NT2/D1 (cell line): Measurements from ENCODE around the gene ADAR.

Experiments
- SUZ12 ChIP-seq: IDR thresholded peaks from 2 replicates; pipeline ENCODE4 v1.6.1; 2011; ENCODE audit not compliant: insufficient read length, insufficient read depth; ENCODE audit errors: extremely low read depth
- YY1 ChIP-seq: IDR thresholded peaks from 2 replicates; pipeline ENCODE4 v1.6.1; 2011; ENCODE audit not compliant: insufficient read length, insufficient read depth
- ZNF274 ChIP-seq: IDR thresholded peaks from 2 replicates; pipeline ENCODE4 v1.6.1; 2011; ENCODE audit warnings: mild to moderate bottlenecking, low read depth, low read length

DNA sequence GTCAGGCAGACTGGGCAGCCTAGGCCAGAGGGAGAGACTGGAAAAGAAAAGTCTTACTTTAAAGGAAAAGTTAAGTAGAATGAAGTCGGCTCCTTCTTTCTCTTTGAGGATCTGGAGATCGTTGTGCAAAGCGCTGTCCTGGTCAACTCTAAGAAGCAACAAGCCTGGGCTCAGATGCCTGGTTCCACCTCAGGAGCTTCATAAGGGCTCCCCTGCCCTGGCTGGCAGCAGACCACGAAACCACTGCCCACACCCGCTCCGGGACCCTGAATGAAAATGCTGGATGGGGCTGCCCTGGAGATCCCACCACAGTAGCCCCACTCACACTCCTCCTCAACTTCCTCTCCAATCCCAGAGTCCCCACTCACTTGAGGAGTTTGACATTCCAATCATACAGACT, 56.0 kb downstream of the ADAR start:
- TF ChIP-seq SUZ12 (no peak), YY1 (no peak), ZNF274 (no peak)
